PC-3 (cell line): ENCODE data around the gene CLNK. TPM values are rescaled to one million over a fixed set of nuclear protein-coding genes. Genes with fewer than 3 reads are reported as not detected.
"Not testable (repeated sequence)": the region's sequence is repeated elsewhere in the genome, so short reads cannot be mapped to it uniquely, and the experiment has no call there.

ENCODE experiments used
- ATAC-seq: fragments of 200-7000 bp; cut with Tn5 transposase; 2 replicates; pipeline ENCODE4 v1.9.1; 2020; ENCODE audit warnings: mild to moderate bottlenecking, moderate library complexity
- BruUV-seq: library from RNA; stranded (reverse); fragments of 400-500 nt; replicated peaks from 2 replicates; lab custom pipeline; 2021; lab: Mats Ljungman, UMichigan
- CTCF ChIA-PET: fragments of 300-600 bp; sonication (Branson Sonifier 250); formaldehyde crosslinking; loops from one replicate; lab custom pipeline; 2022; ENCODE audit warnings: antibody characterized with exemption; lab: Charles Lee
- POLR2A ChIA-PET: fragments of 300-600 bp; sonication (Branson Sonifier 250); formaldehyde crosslinking; loops from one replicate; lab custom pipeline; 2022; ENCODE audit warnings: antibody characterized with exemption; ENCODE audit not compliant: unreplicated experiment; lab: Charles Lee
- DNase-seq: peaks from one replicate; pipeline ENCODE4 v3.0.0-alpha.2; 2015
- H2AFZ ChIP-seq: fragments of 300-600 bp; sonication (generic); 2 replicates; pipeline ENCODE4 v1.6.0; 2016; ENCODE audit warnings: antibody characterized with exemption, low read length
- H3F3A ChIP-seq: fragments of 300-600 bp; sonication (generic); one replicate; pipeline ENCODE4 v1.6.0; 2017; ENCODE audit warnings: antibody characterized with exemption, low read length, control low read depth, mild to moderate bottlenecking; ENCODE audit not compliant: unreplicated experiment
- H3K27ac ChIP-seq: fragments of 300-600 bp; sonication (generic); 2 replicates; pipeline ENCODE4 v1.5.1; 2016; ENCODE audit warnings: mild to moderate bottlenecking, low read length
- H3K27me3 ChIP-seq: fragments of 300-600 bp; sonication (generic); 2 replicates; pipeline ENCODE4 v1.6.1; 2016; ENCODE audit warnings: low read length, mixed read lengths
- H3K36me3 ChIP-seq: fragments of 300-600 bp; sonication (generic); 2 replicates; pipeline ENCODE4 v1.6.1; 2016; ENCODE audit warnings: low read depth, mixed run types, low read length, mixed read lengths
- H3K4me1 ChIP-seq: fragments of 300-600 bp; sonication (generic); 2 replicates; pipeline ENCODE4 v1.5.1; 2016; ENCODE audit warnings: low read length; ENCODE audit not compliant: insufficient read depth
- H3K4me2 ChIP-seq: fragments of 300-600 bp; sonication (generic); 2 replicates; pipeline ENCODE4 v1.6.0; 2016; ENCODE audit warnings: low read length
- H3K4me3 ChIP-seq: fragments of 300-600 bp; sonication (generic); 2 replicates; pipeline ENCODE4 v1.5.1; 2016; ENCODE audit warnings: mild to moderate bottlenecking, low read length, mixed read lengths
- H3K79me2 ChIP-seq: fragments of 300-600 bp; sonication (generic); 2 replicates; pipeline ENCODE4 v1.6.1; 2017; ENCODE audit warnings: low read length, mixed read lengths
- H3K9ac ChIP-seq: fragments of 300-600 bp; sonication (generic); 2 replicates; pipeline ENCODE4 v1.6.0; 2016; ENCODE audit warnings: mild to moderate bottlenecking, low read length
- H3K9me2 ChIP-seq: fragments of 300-600 bp; sonication (generic); replicated peaks from 2 replicates; pipeline ENCODE4 v1.6.1; 2016; ENCODE audit warnings: mixed run types, low read length, mixed read lengths
- H3K9me3 ChIP-seq: fragments of 300-600 bp; sonication (generic); 2 replicates; pipeline ENCODE4 v1.6.1; 2016; ENCODE audit warnings: low read length, mixed read lengths
- H4K20me1 ChIP-seq: fragments of 300-600 bp; sonication (generic); 2 replicates; pipeline ENCODE4 v1.6.1; 2016; ENCODE audit warnings: low read length, mixed read lengths
- EZH2 ChIP-seq: fragments of 300-600 bp; sonication (generic); IDR thresholded peaks from one replicate; pipeline ENCODE4 v1.6.1; 2017; ENCODE audit warnings: antibody characterized with exemption, mild to moderate bottlenecking, low read length; ENCODE audit not compliant: unreplicated experiment
- EZH2phosphoT487 ChIP-seq: fragments of 300-600 bp; sonication (generic); IDR thresholded peaks from 2 replicates; pipeline ENCODE4 v1.6.1; 2018; ENCODE audit warnings: mild to moderate bottlenecking, antibody characterized with exemption, low read length, borderline replicate concordance
- intact Hi-C: fragments of 100-400 bp; cut with micrococcal nuclease; formaldehyde crosslinking; loops from 2 replicates; pipeline ENCODE4 v1.9.0; 2023
- total RNA-seq: library from RNA; depleted of rRNA; stranded (reverse); fragments of >200 nt; gene quantifications from 2 replicates; pipeline ENCODE4 v1.2.3, GENCODE V29; 2014
- TF ChIP-seq, protein P1 (sequence below): fragments of 300-600 bp; sonication (generic); conservative IDR thresholded peaks from 2 replicates; pipeline ENCODE4 v1.5.1; 2017; ENCODE audit warnings: antibody characterized with exemption, low read depth, mild to moderate bottlenecking, low read length

The CLNK gene
- total RNA-seq, 1 experiment from 2014 or later, result not detected

DNA sequence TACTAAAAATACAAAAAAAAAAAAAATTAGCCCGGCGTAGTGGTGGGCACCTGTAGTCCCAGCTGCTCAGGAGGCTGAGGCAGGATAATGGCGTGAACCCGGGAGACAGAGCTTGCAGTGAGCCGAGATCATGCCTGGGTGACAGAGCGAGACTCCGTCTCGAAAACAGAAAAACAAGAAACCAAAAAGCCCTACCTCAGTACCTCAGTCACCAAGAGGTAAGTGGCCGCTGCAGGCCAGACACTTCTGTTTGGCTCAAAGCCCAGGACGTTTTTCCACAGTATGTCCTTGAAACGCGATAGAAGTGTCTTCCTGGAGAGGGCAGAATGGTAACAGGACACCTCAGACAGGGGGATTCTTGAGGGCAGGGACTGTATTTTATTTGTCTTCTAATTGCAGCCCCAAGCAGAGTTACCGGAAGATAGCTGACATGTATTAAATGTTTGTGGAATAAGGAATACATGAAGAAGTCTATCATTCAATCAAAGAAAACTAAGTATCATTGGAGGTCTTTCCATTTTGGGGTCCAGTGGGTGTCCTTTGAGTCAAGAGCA is 63.6 kb downstream of the CLNK start:
- ChIA-PET CTCF (no interaction called here), POLR2A (no interaction called here)
- no peak overlapping the region for H3K27ac ChIP-seq
- no peak overlapping the region for H3K4me3 ChIP-seq
- no peaks in the 10 kb centered on the region for H3K36me3 ChIP-seq
- H2AFZ ChIP-seq, result no peak overlapping the region
- no TSS peak for BruUV-seq
- no peak overlapping the region for H3K9ac ChIP-seq
- H3K9me3 ChIP-seq, result no peaks in the 10 kb centered on the region
- H3K79me2 ChIP-seq, result no peaks in the 10 kb centered on the region
- H3K9me2 ChIP-seq, result no peaks in the 10 kb centered on the region
- intact Hi-C loops, result no loop called here
- no peak overlapping the region for H3K4me2 ChIP-seq
- ATAC-seq (no peak), DNase-seq (no peak)
- H3K4me1 ChIP-seq, result peaks cover 9% of the 10 kb centered on the region; the same call in 1 of the 2 replicates
- H3K27me3 ChIP-seq, result no peaks in the 10 kb centered on the region
- no peaks in the 10 kb centered on the region for H4K20me1 ChIP-seq
- TF ChIP-seq EZH2, result no peak
- TF ChIP-seq, protein P1, sequence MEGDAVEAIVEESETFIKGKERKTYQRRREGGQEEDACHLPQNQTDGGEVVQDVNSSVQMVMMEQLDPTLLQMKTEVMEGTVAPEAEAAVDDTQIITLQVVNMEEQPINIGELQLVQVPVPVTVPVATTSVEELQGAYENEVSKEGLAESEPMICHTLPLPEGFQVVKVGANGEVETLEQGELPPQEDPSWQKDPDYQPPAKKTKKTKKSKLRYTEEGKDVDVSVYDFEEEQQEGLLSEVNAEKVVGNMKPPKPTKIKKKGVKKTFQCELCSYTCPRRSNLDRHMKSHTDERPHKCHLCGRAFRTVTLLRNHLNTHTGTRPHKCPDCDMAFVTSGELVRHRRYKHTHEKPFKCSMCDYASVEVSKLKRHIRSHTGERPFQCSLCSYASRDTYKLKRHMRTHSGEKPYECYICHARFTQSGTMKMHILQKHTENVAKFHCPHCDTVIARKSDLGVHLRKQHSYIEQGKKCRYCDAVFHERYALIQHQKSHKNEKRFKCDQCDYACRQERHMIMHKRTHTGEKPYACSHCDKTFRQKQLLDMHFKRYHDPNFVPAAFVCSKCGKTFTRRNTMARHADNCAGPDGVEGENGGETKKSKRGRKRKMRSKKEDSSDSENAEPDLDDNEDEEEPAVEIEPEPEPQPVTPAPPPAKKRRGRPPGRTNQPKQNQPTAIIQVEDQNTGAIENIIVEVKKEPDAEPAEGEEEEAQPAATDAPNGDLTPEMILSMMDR, result no peak
- TF ChIP-seq EZH2phosphoT487, result no peak
- no peaks in the 10 kb centered on the region for H3F3A ChIP-seq

DNA sequence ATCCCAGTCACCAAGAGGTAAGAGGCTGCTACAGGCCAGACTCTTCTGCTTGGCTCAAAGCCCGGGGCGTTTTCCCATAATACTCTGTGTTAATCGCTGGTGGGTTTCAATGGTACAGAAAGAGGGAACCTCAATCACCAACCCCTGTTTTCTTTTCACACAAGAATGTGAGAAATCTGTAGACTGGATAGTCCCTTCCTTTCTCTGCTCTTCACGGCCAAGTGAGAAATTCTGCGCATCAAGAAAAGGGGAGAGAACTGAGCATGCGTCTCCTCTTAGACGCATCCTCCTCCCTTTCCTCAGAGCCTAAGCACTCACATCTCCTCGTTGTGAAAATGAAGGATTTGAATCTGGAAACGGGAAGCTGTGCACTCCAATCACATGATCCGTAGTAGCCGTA is 64.7 kb downstream of the CLNK start:
- Histone ChIP-seq H3K36me3 (no peaks in the 10 kb centered on the region), H2AFZ (no peak overlapping the region), H3K9me2 (no peaks in the 10 kb centered on the region), H3K4me3 (no peak overlapping the region), H3K27ac (no peak overlapping the region), H3K4me1 (peaks cover 9% of the 10 kb centered on the region; the same call in 1 of the 2 replicates), H3K79me2 (no peaks in the 10 kb centered on the region), H3F3A (no peaks in the 10 kb centered on the region), H3K4me2 (no peak overlapping the region), H3K9ac (no peak overlapping the region), H3K9me3 (no peaks in the 10 kb centered on the region), H4K20me1 (no peaks in the 10 kb centered on the region), H3K27me3 (no peaks in the 10 kb centered on the region)
- BruUV-seq, result no TSS peak
- intact Hi-C loops, result loop anchor here (10.0 kb wide), 1 partner anchor 75 kb away; no protein-coding TSS in a partner anchor
- POLR2A ChIA-PET, result no interaction called here
- TF ChIP-seq EZH2, result no peak
- no peak for TF ChIP-seq EZH2phosphoT487
- TF ChIP-seq, protein P1, result no peak
- DNase-seq (no peak), ATAC-seq (no peak)
- CTCF ChIA-PET, result interaction anchor here (0.6 kb wide), 1 partner anchor 378 kb away, joined by 3 read pairs; no protein-coding TSS in a partner anchor

DNA sequence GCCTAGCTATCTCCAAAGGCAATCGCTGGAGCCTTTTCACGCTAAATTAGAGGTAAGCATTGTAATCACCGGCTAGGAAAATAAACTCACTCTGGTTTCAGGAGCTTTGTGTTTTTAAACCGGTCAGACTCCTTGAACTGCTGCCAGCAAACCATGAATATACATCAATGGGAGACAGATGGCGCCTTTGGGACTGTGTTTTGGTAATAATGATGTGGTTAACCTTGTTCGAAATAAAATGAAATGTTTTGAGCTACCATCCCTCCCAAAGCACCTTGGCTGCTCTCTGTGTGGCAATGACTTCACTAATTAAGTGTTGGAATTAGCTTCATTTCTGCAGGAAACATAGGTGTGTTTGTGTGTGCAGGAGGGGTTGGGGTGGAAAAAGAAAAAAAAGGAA is 65.3 kb downstream of the CLNK start:
- CTCF ChIA-PET, result interaction anchor here (0.6 kb wide), 1 partner anchor 379 kb away, joined by 3 read pairs; no protein-coding TSS in a partner anchor
- H3F3A ChIP-seq, result no peaks in the 10 kb centered on the region

DNA sequence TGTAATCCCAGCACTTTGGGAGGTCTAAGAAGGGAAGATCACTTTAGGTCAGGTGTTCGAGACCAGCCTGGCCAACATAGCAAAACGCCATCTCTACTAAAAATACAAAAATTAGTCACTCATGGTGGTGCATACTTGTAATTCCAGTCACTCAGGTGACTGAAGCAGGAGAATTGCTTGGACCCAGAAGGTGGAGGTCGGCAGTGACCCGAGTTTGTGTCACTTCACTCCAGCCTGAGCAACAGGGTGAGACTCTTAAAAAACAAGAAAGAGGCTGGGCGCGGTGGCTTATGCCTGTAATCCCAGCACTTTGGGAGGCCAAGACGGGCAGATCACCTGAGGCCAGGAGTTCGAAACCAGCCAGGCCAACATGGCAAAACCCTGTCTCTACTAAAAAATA is 69.6 kb downstream of the CLNK start:
- H3K27me3 ChIP-seq, H3K79me2 ChIP-seq, H4K20me1 ChIP-seq, H3K9ac ChIP-seq, ATAC-seq, H3K27ac ChIP-seq, H3K4me2 ChIP-seq, CTCF ChIA-PET, BruUV-seq, H2AFZ ChIP-seq, POLR2A ChIA-PET, DNase-seq, H3K4me3 ChIP-seq, H3F3A ChIP-seq, H3K9me3 ChIP-seq, H3K36me3 ChIP-seq, H3K9me2 ChIP-seq: not testable (repeated sequence)
- H3K4me1 ChIP-seq, result peaks cover 12% of the 10 kb centered on the region
- intact Hi-C loops, result loop anchor here (5.0 to 10.0 kb wide), 2 partner anchors 42 to 80 kb away; no protein-coding TSS in a partner anchor

More for the DNA sequence above, 65.3 kb downstream of the CLNK start:
- H3K27me3 ChIP-seq, result no peaks in the 10 kb centered on the region
- no peak overlapping the region for H2AFZ ChIP-seq
- no peaks in the 10 kb centered on the region for H3K79me2 ChIP-seq
- H3K9me2 ChIP-seq, result no peaks in the 10 kb centered on the region
- H3K9me3 ChIP-seq, result no peaks in the 10 kb centered on the region
- no peak for ATAC-seq
- no peak overlapping the region for H3K4me3 ChIP-seq
- peak; percentile 39 for DNase-seq
- no peak overlapping the region for H3K4me2 ChIP-seq
- no peaks in the 10 kb centered on the region for H3K36me3 ChIP-seq
- H4K20me1 ChIP-seq, result no peaks in the 10 kb centered on the region
- H3K9ac ChIP-seq, result no peak overlapping the region
- intact Hi-C loops, result loop anchor here (10.0 kb wide), 1 partner anchor 76 kb away; no protein-coding TSS in a partner anchor
- peaks cover 9% of the 10 kb centered on the region; the same call in 1 of the 2 replicates for H3K4me1 ChIP-seq
- POLR2A ChIA-PET, result no interaction called here
- no peak overlapping the region for H3K27ac ChIP-seq
- TF ChIP-seq EZH2phosphoT487 (no peak), EZH2 (no peak)
- TF ChIP-seq, protein P1, result no peak; the same call in 1 of the 2 replicates
- BruUV-seq, result no TSS peak
